Lower leg skin (tissue), 4 donors: Measurements from ENCODE around the gene RNF14. TPM values are rescaled to one million over a fixed set of nuclear protein-coding genes. Genes with fewer than 3 reads are reported as not detected.
"Not testable (repeated sequence)": the region's sequence is repeated elsewhere in the genome, so short reads cannot be mapped to it uniquely, and the experiment has no call there.

Source experiments
- DNase-seq, 2 donors: peaks; one replicate each; pipeline ENCODE4 v3.0.0-alpha.2; 2019; ENCODE audit warnings: low spot score in 2 of 2
- H3K4me3 ChIP-seq: fragments of 200-600 bp; sonication (generic); 2 replicates; pipeline ENCODE4 v1.5.1; 2017; ENCODE audit warnings: mild to moderate bottlenecking, low read depth; ENCODE audit not compliant: poor library complexity, severe bottlenecking
- POLR2A ChIP-seq, 2 donors: fragments of 450-650 bp; IDR thresholded peaks; one replicate each; pipeline ENCODE4 v1.6.1; 2016 to 2017; ENCODE audit warnings: antibody characterized with exemption in 2 of 2, mild to moderate bottlenecking in 1 of 2, moderate library complexity in 1 of 2
- WGBS, 2 donors: methylation state at CpG; one replicate each; pipeline ENCODE4 v1.1.5; 2018; 5-methylcytosine and 5-hydroxymethylcytosine counted together
- intact Hi-C: fragments of 100-400 bp; cut with DNase I; formaldehyde crosslinking; loops from one replicate; pipeline ENCODE4 v1.15.0; 2023; ENCODE audit warnings: low total_unique reads
- total RNA-seq, 4 donors: library from RNA; depleted of rRNA; stranded (reverse); fragments of >200 nt; gene quantifications; one replicate each; pipeline ENCODE4 v1.1.0, GENCODE V29; 2016
- TF ChIP-seq, protein P1 (sequence below), 3 donors: fragments of 450-650 bp; IDR thresholded peaks; one replicate each; pipeline ENCODE4 v1.5.1; 2016; ENCODE audit warnings: antibody characterized with exemption in 3 of 3, mild to moderate bottlenecking in 3 of 3, moderate library complexity in 2 of 3

The RNF14 gene
- total RNA-seq, 4 donors from 2014 or later: 32.2 to 57.3 (median 48.8) TPM

DNA sequence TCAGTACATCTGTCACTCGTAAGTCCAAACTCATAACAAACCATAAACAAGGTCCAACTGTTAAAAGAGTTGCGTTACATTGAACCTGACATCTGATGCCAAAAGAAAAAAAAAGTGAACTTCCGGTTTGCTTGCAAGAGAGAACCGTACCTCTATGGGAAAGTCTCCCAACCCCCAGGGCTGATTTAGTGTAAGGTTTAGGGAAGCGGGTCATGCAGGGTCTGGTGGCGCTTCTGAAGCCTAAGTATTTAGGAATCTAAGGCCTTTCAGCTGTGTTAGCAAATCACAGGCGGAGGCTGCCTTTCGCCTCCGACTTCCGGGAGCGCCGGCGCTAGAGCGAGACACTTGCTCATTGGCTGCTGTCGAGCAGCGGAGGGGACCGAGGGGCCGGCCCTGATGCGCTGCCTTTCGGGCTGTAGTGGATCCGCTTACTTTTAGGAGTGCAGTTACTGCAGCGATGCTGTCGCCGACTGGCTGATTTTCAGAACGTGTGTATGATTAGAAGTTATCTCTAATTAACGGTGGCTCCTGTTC is 55.9 kb downstream of the RNF14 start:
- TF ChIP-seq, protein P1, sequence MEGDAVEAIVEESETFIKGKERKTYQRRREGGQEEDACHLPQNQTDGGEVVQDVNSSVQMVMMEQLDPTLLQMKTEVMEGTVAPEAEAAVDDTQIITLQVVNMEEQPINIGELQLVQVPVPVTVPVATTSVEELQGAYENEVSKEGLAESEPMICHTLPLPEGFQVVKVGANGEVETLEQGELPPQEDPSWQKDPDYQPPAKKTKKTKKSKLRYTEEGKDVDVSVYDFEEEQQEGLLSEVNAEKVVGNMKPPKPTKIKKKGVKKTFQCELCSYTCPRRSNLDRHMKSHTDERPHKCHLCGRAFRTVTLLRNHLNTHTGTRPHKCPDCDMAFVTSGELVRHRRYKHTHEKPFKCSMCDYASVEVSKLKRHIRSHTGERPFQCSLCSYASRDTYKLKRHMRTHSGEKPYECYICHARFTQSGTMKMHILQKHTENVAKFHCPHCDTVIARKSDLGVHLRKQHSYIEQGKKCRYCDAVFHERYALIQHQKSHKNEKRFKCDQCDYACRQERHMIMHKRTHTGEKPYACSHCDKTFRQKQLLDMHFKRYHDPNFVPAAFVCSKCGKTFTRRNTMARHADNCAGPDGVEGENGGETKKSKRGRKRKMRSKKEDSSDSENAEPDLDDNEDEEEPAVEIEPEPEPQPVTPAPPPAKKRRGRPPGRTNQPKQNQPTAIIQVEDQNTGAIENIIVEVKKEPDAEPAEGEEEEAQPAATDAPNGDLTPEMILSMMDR (IDR thresholded peaks at IDR 0.05): no peak
- TF ChIP-seq POLR2A (IDR thresholded peaks at IDR 0.05): no peak
- DNase-seq: peak; percentile 79 to 97
- 1% methylated on average over 26 of the region's 26 CpGs for WGBS, 2 donors
- peak overlapping the region; percentile 7 for H3K4me3 ChIP-seq
- intact Hi-C loops: no loop called here

DNA sequence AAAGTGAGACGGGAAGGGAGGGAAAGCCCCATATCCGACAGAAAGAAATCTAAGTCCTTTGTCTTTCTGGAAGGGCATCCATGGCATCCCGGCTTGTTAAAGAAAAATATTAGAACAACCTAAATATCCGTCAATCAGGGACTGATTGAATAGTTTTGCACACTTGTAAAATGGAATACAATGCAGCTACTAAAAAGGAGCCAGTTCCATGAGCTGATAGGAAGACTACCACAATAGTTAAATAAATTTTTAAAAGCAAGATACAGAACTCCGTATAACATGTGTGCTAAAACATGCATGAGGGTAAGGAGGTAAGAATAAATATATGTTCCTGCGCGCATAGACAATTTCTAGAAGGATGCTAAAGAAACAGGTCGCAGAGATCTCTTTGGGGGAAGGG is 56.7 kb downstream of the RNF14 start:
- intact Hi-C loops: no loop called here
- no peak for DNase-seq
- no peak overlapping the region for H3K4me3 ChIP-seq
- 74 to 87% methylated on average over 7 to 8 of the region's 8 CpGs for WGBS, 2 donors
- TF ChIP-seq, protein P1 (IDR thresholded peaks at IDR 0.05): no peak
- no peak for TF ChIP-seq POLR2A (IDR thresholded peaks at IDR 0.05)

GRCh38 chr5:142032150-142032549 is 63.2 kb downstream of the RNF14 start:
- 91 to 94% methylated on average over 2 of the region's 2 CpGs for WGBS, 2 donors
- DNase-seq: no peak
- H3K4me3 ChIP-seq: no peak overlapping the region
- TF ChIP-seq, protein P1 (IDR thresholded peaks at IDR 0.05): no peak
- no peak for TF ChIP-seq POLR2A (IDR thresholded peaks at IDR 0.05)
- intact Hi-C loops: no loop called here

GRCh38 chr5:142032747-142033631 is 64.1 kb downstream of the RNF14 start:
- TF ChIP-seq, protein P1 (IDR thresholded peaks at IDR 0.05): no peak
- no peak for TF ChIP-seq POLR2A (IDR thresholded peaks at IDR 0.05)
- DNase-seq: no peak
- H3K4me3 ChIP-seq: no peak overlapping the region
- intact Hi-C loops: no loop called here
- 76 to 80% methylated on average over 19 of the region's 19 CpGs for WGBS, 2 donors

DNA sequence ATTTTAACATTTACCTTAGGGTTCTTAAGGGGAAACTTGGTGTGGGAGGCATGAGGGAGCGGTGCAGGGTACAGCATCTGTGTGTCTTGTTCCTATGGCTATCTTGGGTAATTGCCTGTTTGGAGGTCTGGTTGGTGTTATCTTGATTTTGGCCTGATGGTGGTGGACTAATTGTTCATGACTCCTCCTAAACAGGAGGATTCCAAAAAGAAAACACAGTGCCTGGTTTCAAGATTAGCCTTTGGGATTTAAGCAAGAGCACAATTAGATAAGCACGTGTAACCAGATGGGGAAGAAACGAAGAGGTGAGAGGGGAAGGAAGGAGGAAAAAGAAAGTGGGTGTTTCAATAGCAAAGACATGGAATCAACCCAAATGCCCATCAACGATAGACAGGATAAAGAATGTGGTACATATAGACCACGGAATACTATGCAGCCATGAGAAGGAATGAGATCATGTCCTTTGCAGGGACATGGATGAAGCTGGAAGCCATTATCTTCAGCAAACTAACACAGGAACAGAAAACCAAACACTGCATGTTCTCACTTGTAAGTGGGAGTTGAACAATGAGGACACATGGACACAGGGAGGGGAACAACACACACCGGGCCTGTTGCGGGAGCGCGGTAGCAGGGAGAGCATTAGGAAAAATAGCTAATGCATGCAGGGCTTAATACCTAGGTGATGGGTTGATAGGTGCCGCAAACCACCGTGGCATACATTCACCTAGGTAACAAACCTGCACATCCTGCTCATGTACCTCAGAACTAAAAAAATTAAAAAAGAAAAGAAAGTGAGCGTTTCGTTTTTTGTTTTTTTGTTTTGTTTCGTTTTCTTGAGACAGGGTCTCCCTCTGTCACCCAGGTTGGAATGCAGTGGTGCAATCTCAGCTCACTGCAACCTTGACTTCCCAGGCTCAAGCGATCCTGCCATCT is 65.0 kb downstream of the RNF14 start:
- intact Hi-C loops, H3K4me3 ChIP-seq, DNase-seq: not testable (repeated sequence)
- WGBS, 2 donors: 89 to 94% methylated on average over 15 of the region's 15 CpGs

- H3K4me3 ChIP-seq: no peak overlapping the region
- TF ChIP-seq POLR2A (IDR thresholded peaks at IDR 0.05): no peak
- TF ChIP-seq, protein P1 (IDR thresholded peaks at IDR 0.05): no peak
- intact Hi-C loops: no loop called here
- no peak for DNase-seq
These were observed 66.1 kb downstream of the RNF14 start for GRCh38 chr5:142034994-142035393.
